ENCODE measurements around the gene GFOD1. TPM values are rescaled to one million over a fixed set of nuclear protein-coding genes. Genes with fewer than 3 reads are reported as not detected.

Gene GFOD1
- total and polyA plus RNA-seq, 10 of the 15 experiments (the other 5 are each of a cell fraction or from before 2014, with no cell fraction given) = 6.5 to 41.4 (median 16.0) TPM

- no peak for TF ChIP-seq CEBPZ (IDR thresholded peaks at IDR 0.05; ENCODE audit: low read depth, low read length)
- peak; percentile 31; the same call in 1 of the 2 replicates for TF ChIP-seq SMAD5 (IDR thresholded peaks at IDR 0.05; ENCODE audit: low read depth)
- TF ChIP-seq STAT1 (conservative IDR thresholded peaks at IDR 0.05) = no peak
- TF ChIP-seq MEF2B (IDR thresholded peaks at IDR 0.05; ENCODE audit: partially characterized antibody, poor library complexity, severe bottlenecking) = peak; percentile 93
- no peak; the same call in 1 of the 2 replicates for TF ChIP-seq USF2 (IDR thresholded peaks at IDR 0.05; ENCODE audit: borderline replicate concordance, low read depth, low read length)
- peak; percentile 95 for TF ChIP-seq PKNOX1 (IDR thresholded peaks at IDR 0.05)
- no peak for TF ChIP-seq EZH2 (IDR thresholded peaks at IDR 0.05; ENCODE audit: borderline replicate concordance, control insufficient read depth, low read depth, low read length)
- no peak for TF ChIP-seq HDAC2 (IDR thresholded peaks at IDR 0.05)
- peak; percentile 86 for TF ChIP-seq TCF12 (IDR thresholded peaks at IDR 0.05; ENCODE audit: low read depth, low read length)
- TF ChIP-seq FOXK2 (IDR thresholded peaks at IDR 0.05) = no peak
- peak; percentile 77 for TF ChIP-seq ZBED1 (IDR thresholded peaks at IDR 0.05; ENCODE audit: borderline replicate concordance)
- TF ChIP-seq ZNF687 (IDR thresholded peaks at IDR 0.05) = peak; percentile 76; the same call in 1 of the 2 replicates
- TF ChIP-seq ATF3 (IDR thresholded peaks at IDR 0.05; ENCODE audit: borderline replicate concordance, extremely low read depth, low read depth, low read length) = no peak
- TF ChIP-seq GABPA (IDR thresholded peaks at IDR 0.05; ENCODE audit: low read depth) = no peak
- TF ChIP-seq SMC3 (IDR thresholded peaks at IDR 0.05; ENCODE audit: borderline replicate concordance, low read length) = 0 out of 2 replicates have a peak, but pooled peaks have one; percentile 40
- no peak for TF ChIP-seq RFX5 (IDR thresholded peaks at IDR 0.05; ENCODE audit: low read depth, low read length)
- TF ChIP-seq CEBPB (IDR thresholded peaks at IDR 0.05; ENCODE audit: borderline replicate concordance in 1 of 2, low read depth in 2 of 2, low read length in 2 of 2) = no peak
- TF ChIP-seq LARP7 (IDR thresholded peaks at IDR 0.05) = 0 out of 2 replicates have a peak, but pooled peaks have one; percentile 0
- TF ChIP-seq PAX8 (IDR thresholded peaks at IDR 0.05) = peak; percentile 89
- no peak for TF ChIP-seq NFXL1 (IDR thresholded peaks at IDR 0.05; ENCODE audit: borderline replicate concordance)
Observed at GRCh38 chr6:13427801-13428582, 59.4 kb downstream of the GFOD1 start (continued).

All from GM12878 (cell line).